ENCODE data around the gene PTMA. TPM values are rescaled to one million over a fixed set of nuclear protein-coding genes. Genes with fewer than 3 reads are reported as not detected.

The PTMA gene
- total RNA-seq, 1 experiment from 2014 or later: 2,164 TPM

- POLR2A ChIA-PET: no interaction called here
- H3K4me1 Mint-ChIP-seq: peaks cover 7% of the 10 kb centered on the region
- no peak overlapping the region for H3K4me3 Mint-ChIP-seq
- H3K9me3 Mint-ChIP-seq: no peaks in the 10 kb centered on the region
- H3K27me3 Mint-ChIP-seq (ENCODE audit: low read depth): no peaks in the 10 kb centered on the region
- DNase-seq (ENCODE audit: low spot score): no peak
- CTCF ChIA-PET: interaction anchor here (0.9 to 1.8 kb wide), 7 partner anchors 10 to 109 kb away, joined by 3 to 9 read pairs (median 4); partner anchors contain the start of gene PDE6D
- no peak overlapping the region for H3K27ac Mint-ChIP-seq
- no peak for TF ChIP-seq ZNF232 (CRISPR knock-in tag; IDR thresholded peaks at IDR 0.05)
- no peak for TF ChIP-seq HMGXB4 (CRISPR knock-in tag; IDR thresholded peaks at IDR 0.05)
- TF ChIP-seq ZMAT4 (CRISPR knock-in tag; IDR thresholded peaks at IDR 0.05): no peak
- TF ChIP-seq USF2 (CRISPR knock-in tag; IDR thresholded peaks at IDR 0.05): no peak
- no peak for TF ChIP-seq FOXJ3 (CRISPR knock-in tag; IDR thresholded peaks at IDR 0.05; ENCODE audit: borderline replicate concordance)
- no peak for TF ChIP-seq SMAD4 (CRISPR knock-in tag; IDR thresholded peaks at IDR 0.05)
- no peak for TF ChIP-seq CTCF (IDR thresholded peaks at IDR 0.05)
- no peak for TF ChIP-seq ZNF317 (CRISPR knock-in tag; IDR thresholded peaks at IDR 0.05; ENCODE audit: borderline replicate concordance, low read depth)
- no peak for TF ChIP-seq EMX1 (CRISPR knock-in tag; IDR thresholded peaks at IDR 0.05)
- TF ChIP-seq NFE2L1 (CRISPR knock-in tag; IDR thresholded peaks at IDR 0.05): no peak
- TF ChIP-seq ZNF532 (CRISPR knock-in tag; IDR thresholded peaks at IDR 0.05; ENCODE audit: borderline replicate concordance): no peak
- TF ChIP-seq SMAD3 (CRISPR knock-in tag; IDR thresholded peaks at IDR 0.05; ENCODE audit: borderline replicate concordance): no peak
- no peak for TF ChIP-seq MLX (CRISPR knock-in tag; IDR thresholded peaks at IDR 0.05)
- TF ChIP-seq AR (CRISPR knock-in tag; IDR thresholded peaks at IDR 0.05): no peak
- TF ChIP-seq PRDM15 (CRISPR knock-in tag; IDR thresholded peaks at IDR 0.05): no peak
- no peak for TF ChIP-seq MYBL2 (CRISPR knock-in tag; IDR thresholded peaks at IDR 0.05)
- no peaks in the 10 kb centered on the region for H3K36me3 Mint-ChIP-seq
- ATAC-seq: no peak
Measured at GRCh38 chr2:231720987-231721966, 13.0 kb downstream of the PTMA start.

Data from WTC11 (cell line).